SK-N-SH treated with all-trans-retinoic acid at 6 μM for 48 hours (cell line): ENCODE results near the gene HERC2.
A peak's percentile ranks its signal among the peaks of the same experiment; 100 is the strongest.

ENCODE experiments used
- ATAC-seq: fragments of 200-7000 bp; cut with Tn5 transposase; 3 replicates; pipeline ENCODE4 v1.9.1; 2020; ENCODE audit warnings: mild to moderate bottlenecking, moderate library complexity
- ARNTL ChIP-seq: fragments of 450-650 bp; formaldehyde crosslinking; IDR thresholded peaks from 2 replicates; pipeline ENCODE4 v1.5.0; 2020; ENCODE audit warnings: low read depth, mild to moderate bottlenecking, moderate library complexity, borderline replicate concordance
- BACH2 ChIP-seq: fragments of 250-450 bp; sonication (Bioruptor Pico); IDR thresholded peaks from 2 replicates; pipeline ENCODE4 v1.9.0; 2021; ENCODE audit warnings: mild to moderate bottlenecking, borderline replicate concordance
- CREB5 ChIP-seq: fragments of 250-450 bp; sonication (Bioruptor Pico); IDR thresholded peaks from 2 replicates; pipeline ENCODE4 v1.5.1; 2020; ENCODE audit warnings: low read depth, mild to moderate bottlenecking, moderate library complexity
- CSDC2 ChIP-seq: fragments of 250-450 bp; sonication (Bioruptor Pico); IDR thresholded peaks from 2 replicates; pipeline ENCODE4 v1.5.0; 2020; ENCODE audit warnings: mild to moderate bottlenecking, moderate library complexity
- CSRNP3 ChIP-seq: fragments of 250-450 bp; sonication (Bioruptor Pico); IDR thresholded peaks from 2 replicates; pipeline ENCODE4 v1.5.1; 2021; ENCODE audit warnings: mild to moderate bottlenecking, moderate library complexity
- ESRRG ChIP-seq: fragments of 250-450 bp; sonication (Bioruptor Pico); IDR thresholded peaks from 2 replicates; pipeline ENCODE4 v1.6.1; 2021; ENCODE audit warnings: mild to moderate bottlenecking
- GLIS3 ChIP-seq: fragments of 250-450 bp; sonication (Bioruptor Pico); IDR thresholded peaks from 2 replicates; pipeline ENCODE4 v1.5.0; 2020; ENCODE audit warnings: mild to moderate bottlenecking, moderate library complexity
- ISL1 ChIP-seq: fragments of 250-450 bp; sonication (Bioruptor Pico); IDR thresholded peaks from 2 replicates; pipeline ENCODE4 v2.1.2; 2022; ENCODE audit warnings: mild to moderate bottlenecking, moderate library complexity
- OSR1 ChIP-seq: fragments of 250-450 bp; sonication (Bioruptor Pico); IDR thresholded peaks from 2 replicates; pipeline ENCODE4 v1.8.0; 2022; ENCODE audit warnings: moderate library complexity, mild to moderate bottlenecking, inconsistent platforms
- POU6F1 ChIP-seq: fragments of 250-450 bp; sonication (Bioruptor Pico); IDR thresholded peaks from 2 replicates; pipeline ENCODE4 v1.8.0; 2021; ENCODE audit warnings: low read depth, mild to moderate bottlenecking, moderate library complexity, borderline replicate concordance
- PPARA ChIP-seq: fragments of 250-450 bp; sonication (Bioruptor Pico); IDR thresholded peaks from 2 replicates; pipeline ENCODE4 v1.5.0; 2020; ENCODE audit warnings: mild to moderate bottlenecking, borderline replicate concordance
- RARB ChIP-seq: fragments of 250-450 bp; sonication (Bioruptor Pico); IDR thresholded peaks from 2 replicates; pipeline ENCODE4 v1.8.0; 2021; ENCODE audit warnings: mild to moderate bottlenecking, moderate library complexity
- SNAI2 ChIP-seq: fragments of 250-450 bp; sonication (Bioruptor Pico); IDR thresholded peaks from 2 replicates; pipeline ENCODE4 v1.5.0; 2020; ENCODE audit warnings: mild to moderate bottlenecking, moderate library complexity
- TCF4 ChIP-seq: fragments of 250-450 bp; sonication (Bioruptor Pico); IDR thresholded peaks from 2 replicates; pipeline ENCODE4 v1.8.0; 2021; ENCODE audit warnings: mild to moderate bottlenecking, moderate library complexity, borderline replicate concordance
- TOX ChIP-seq: fragments of 250-450 bp; sonication (Bioruptor Pico); IDR thresholded peaks from 2 replicates; pipeline ENCODE4 v1.8.0; 2021; ENCODE audit warnings: mild to moderate bottlenecking, moderate library complexity, borderline replicate concordance
- TSHZ2 ChIP-seq: fragments of 250-450 bp; sonication (Bioruptor Pico); IDR thresholded peaks from 2 replicates; pipeline ENCODE4 v1.5.0; 2020; ENCODE audit warnings: mild to moderate bottlenecking, moderate library complexity
- ZC3H10 ChIP-seq: fragments of 250-450 bp; sonication (Bioruptor Pico); IDR thresholded peaks from 2 replicates; pipeline ENCODE4 v1.5.1; 2021; ENCODE audit warnings: mild to moderate bottlenecking, moderate library complexity
- ZFP30 ChIP-seq: fragments of 450-650 bp; formaldehyde crosslinking; IDR thresholded peaks from 2 replicates; pipeline ENCODE4 v1.5.0; 2022; ENCODE audit warnings: mild to moderate bottlenecking, moderate library complexity
- ZNF565 ChIP-seq: fragments of 450-650 bp; formaldehyde crosslinking; conservative IDR thresholded peaks from 2 replicates; pipeline ENCODE4 v1.5.0; 2020; ENCODE audit warnings: low read depth, mild to moderate bottlenecking, moderate library complexity
- ZNF70 ChIP-seq: fragments of 450-650 bp; formaldehyde crosslinking; IDR thresholded peaks from 2 replicates; pipeline ENCODE4 v1.5.0; 2020; ENCODE audit warnings: mild to moderate bottlenecking, moderate library complexity
- ZNF8 ChIP-seq: fragments of 450-650 bp; formaldehyde crosslinking; IDR thresholded peaks from 2 replicates; pipeline ENCODE4 v1.5.0; 2020; ENCODE audit warnings: mild to moderate bottlenecking, moderate library complexity

The HERC2 gene

GRCh38 chr15:28085489-28086174 lies 236.3 kb downstream of the HERC2 start:
- TF ChIP-seq TSHZ2 (CRISPR knock-in tag), result no peak
- TF ChIP-seq TCF4 (CRISPR knock-in tag), result no peak
- TF ChIP-seq ZC3H10 (CRISPR knock-in tag), result no peak
- no peak for TF ChIP-seq OSR1 (CRISPR knock-in tag)
- no peak for TF ChIP-seq ZNF8
- no peak for TF ChIP-seq RARB (CRISPR knock-in tag)
- TF ChIP-seq ESRRG (CRISPR knock-in tag), result no peak
- TF ChIP-seq ISL1, result no peak
- TF ChIP-seq ZNF70 (CRISPR knock-in tag), result no peak
- no peak for TF ChIP-seq PPARA
- no peak for TF ChIP-seq CSDC2 (CRISPR knock-in tag)
- no peak for TF ChIP-seq ZFP30
- TF ChIP-seq BACH2, result no peak
- peak; percentile 45 for ATAC-seq

- ATAC-seq, result no peak
- TF ChIP-seq GLIS3 (no peak), SNAI2 (CRISPR knock-in tag) (no peak), CREB5 (CRISPR knock-in tag) (no peak), TOX (CRISPR knock-in tag) (no peak), ZC3H10 (CRISPR knock-in tag) (no peak)
These were observed 237.4 kb downstream of the HERC2 start for GRCh38 chr15:28084547-28084946.

- no peak for ATAC-seq
- TF ChIP-seq CSRNP3 (CRISPR knock-in tag) (no peak), CREB5 (CRISPR knock-in tag) (no peak), POU6F1 (no peak), ZNF8 (no peak), ESRRG (CRISPR knock-in tag) (no peak), ZNF565 (CRISPR knock-in tag) (no peak), OSR1 (CRISPR knock-in tag) (no peak), ARNTL (no peak)
These were observed 238.9 kb downstream of the HERC2 start for GRCh38 chr15:28082891-28083684.
